H9 (cell line): Measurements from ENCODE around the gene LRP1B. TPM values are rescaled to one million over a fixed set of nuclear protein-coding genes. Genes with fewer than 3 reads are reported as not detected.

Experiments
- DNase-seq: peaks from one replicate; pipeline ENCODE4 v3.0.0-alpha.2; 2017
- H2AFZ ChIP-seq: one replicate; pipeline ENCODE4 v1.6.1; 2013; ENCODE audit warnings: mild to moderate bottlenecking, low read length, control low read depth, moderate library complexity
- H2AK5ac ChIP-seq: 2 replicates; pipeline ENCODE4 v1.6.1; 2013; ENCODE audit warnings: low read length, control low read depth, mixed read lengths; ENCODE audit not compliant: insufficient read length
- H2BK120ac ChIP-seq: one replicate; pipeline ENCODE4 v1.6.1; 2013; ENCODE audit warnings: low read depth, mild to moderate bottlenecking, low read length, control low read depth, inconsistent platforms; ENCODE audit not compliant: poor library complexity, severe bottlenecking
- H2BK12ac ChIP-seq: 2 replicates; pipeline ENCODE4 v1.6.1; 2013; ENCODE audit warnings: low read length, control low read depth, mixed read lengths, low read depth; ENCODE audit not compliant: insufficient read length
- H2BK15ac ChIP-seq: 2 replicates; pipeline ENCODE4 v1.6.1; 2013; ENCODE audit warnings: low read depth, low read length, control low read depth
- H2BK20ac ChIP-seq: one replicate; pipeline ENCODE4 v1.6.1; 2013; ENCODE audit warnings: low read depth, mild to moderate bottlenecking, low read length, control low read depth, inconsistent platforms; ENCODE audit not compliant: poor library complexity, severe bottlenecking
- H2BK5ac ChIP-seq: 2 replicates; pipeline ENCODE4 v1.6.1; 2013; ENCODE audit warnings: low read length, control low read depth, mixed read lengths; ENCODE audit not compliant: insufficient read length
- H3K14ac ChIP-seq: 2 replicates; pipeline ENCODE4 v1.6.1; 2013; ENCODE audit warnings: low read length, control low read depth; ENCODE audit not compliant: insufficient read depth
- H3K18ac ChIP-seq: 2 replicates; pipeline ENCODE4 v1.6.1; 2013; ENCODE audit warnings: low read depth, mild to moderate bottlenecking, mixed read lengths, low read length, control low read depth; ENCODE audit not compliant: insufficient read length
- H3K23ac ChIP-seq: 2 replicates; pipeline ENCODE4 v1.6.1; 2013; ENCODE audit warnings: low read length, control low read depth, mixed read lengths, low read depth; ENCODE audit not compliant: insufficient read length
- H3K23me2 ChIP-seq: 2 replicates; pipeline ENCODE4 v1.6.1; 2013; ENCODE audit warnings: low read depth, mild to moderate bottlenecking, mixed read lengths, low read length, control low read depth; ENCODE audit not compliant: insufficient read length, poor library complexity, severe bottlenecking
- H3K27ac ChIP-seq: 2 replicates; pipeline ENCODE4 v1.5.1; 2013; ENCODE audit warnings: low read length, control low read depth, mixed read lengths, low read depth; ENCODE audit not compliant: insufficient read length
- H3K27me3 ChIP-seq: 2 replicates; pipeline ENCODE4 v1.6.1; 2013; ENCODE audit warnings: low read length, control low read depth, inconsistent platforms; ENCODE audit not compliant: insufficient read depth
- H3K4ac ChIP-seq: 2 replicates; pipeline ENCODE4 v1.6.1; 2013; ENCODE audit warnings: low read depth, mild to moderate bottlenecking, control low read depth, inconsistent platforms, low read length, moderate library complexity
- H3K4me1 ChIP-seq: 2 replicates; pipeline ENCODE4 v1.6.1; 2013; ENCODE audit warnings: low read length, control low read depth, inconsistent platforms; ENCODE audit not compliant: insufficient read depth
- H3K4me2 ChIP-seq: 2 replicates; pipeline ENCODE4 v1.6.1; 2013; ENCODE audit warnings: low read length, control low read depth, mixed read lengths; ENCODE audit not compliant: insufficient read length, insufficient read depth
- H3K56ac ChIP-seq: 2 replicates; pipeline ENCODE4 v1.6.1; 2013; ENCODE audit warnings: low read depth, mild to moderate bottlenecking, mixed read lengths, low read length, control low read depth; ENCODE audit not compliant: insufficient read length
- H3K79me1 ChIP-seq: 2 replicates; pipeline ENCODE4 v1.6.1; 2013; ENCODE audit warnings: low read depth, mild to moderate bottlenecking, moderate library complexity, low read length, control low read depth, inconsistent platforms; ENCODE audit not compliant: insufficient read depth, poor library complexity, severe bottlenecking
- H3K79me2 ChIP-seq: 2 replicates; pipeline ENCODE4 v1.6.1; 2013; ENCODE audit warnings: low read length, control low read depth, inconsistent platforms; ENCODE audit not compliant: insufficient read depth
- H3K9ac ChIP-seq: 2 replicates; pipeline ENCODE4 v1.6.1; 2013; ENCODE audit warnings: low read length, control low read depth, mixed read lengths; ENCODE audit not compliant: insufficient read length; ENCODE audit errors: extremely low read depth
- H3K9me3 ChIP-seq: one replicate; pipeline ENCODE4 v1.6.1; 2013; ENCODE audit warnings: low read depth, low read length, inconsistent platforms; ENCODE audit not compliant: control insufficient read depth
- H3T11ph ChIP-seq: one replicate; pipeline ENCODE4 v1.6.1; 2013; ENCODE audit warnings: mild to moderate bottlenecking, low read length, control low read depth, inconsistent platforms
- H4K20me1 ChIP-seq: one replicate; pipeline ENCODE4 v1.6.1; 2013; ENCODE audit not compliant: control insufficient read depth, insufficient read length, insufficient read depth
- H4K5ac ChIP-seq: 2 replicates; pipeline ENCODE4 v1.6.1; 2013; ENCODE audit warnings: low read depth, mild to moderate bottlenecking, mixed read lengths, low read length, control low read depth; ENCODE audit not compliant: insufficient read length
- H4K8ac ChIP-seq: replicated peaks from 2 replicates; pipeline ENCODE4 v1.6.1; 2013; ENCODE audit warnings: low read length, control low read depth, mixed read lengths, low read depth; ENCODE audit not compliant: insufficient read length
- H4K91ac ChIP-seq: 2 replicates; pipeline ENCODE4 v1.6.1; 2013; ENCODE audit warnings: low read depth, mild to moderate bottlenecking, moderate library complexity, mixed read lengths, low read length, control low read depth; ENCODE audit not compliant: insufficient read length
- H3K27ac Mint-ChIP-seq, 3 experiments: 2 replicates in 2 of 3; 3 replicates in 1 of 3; pipeline ENCODE4 v1.8.0; 2020 to 2021; ENCODE audit warnings: mixed read lengths in 3 of 3, mild to moderate bottlenecking in 1 of 3, moderate library complexity in 1 of 3
- H3K27me3 Mint-ChIP-seq: 2 replicates; pipeline ENCODE4 v1.8.0; 2021; ENCODE audit warnings: low read depth, mild to moderate bottlenecking, moderate library complexity, mixed read lengths
- H3K36me3 Mint-ChIP-seq, 3 experiments: 2 replicates in 2 of 3; 3 replicates in 1 of 3; pipeline ENCODE4 v1.8.0; 2020 to 2021; ENCODE audit warnings: low read depth in 3 of 3, mixed read lengths in 3 of 3; ENCODE audit not compliant: insufficient read depth in 1 of 3
- H3K4me1 Mint-ChIP-seq, 2 experiments: 2 replicates each; pipeline ENCODE4 v1.8.0; 2020; ENCODE audit warnings: mixed read lengths in 2 of 2
- H3K4me3 Mint-ChIP-seq, 2 experiments: 2 replicates in 1 of 2; 3 replicates in 1 of 2; pipeline ENCODE4 v1.8.0; 2020 to 2021; ENCODE audit warnings: mild to moderate bottlenecking in 2 of 2, mixed read lengths in 2 of 2, moderate library complexity in 1 of 2
- H3K9me3 Mint-ChIP-seq, 2 experiments: 2 replicates in 1 of 2; 3 replicates in 1 of 2; pipeline ENCODE4 v1.8.0; 2020; ENCODE audit warnings: mild to moderate bottlenecking in 2 of 2, mixed read lengths in 2 of 2, moderate library complexity in 1 of 2
- CTCF ChIP-seq: fragments of 200-600 bp; sonication (generic); conservative IDR thresholded peaks from 3 replicates; pipeline ENCODE4 v1.8.0; 2021; ENCODE audit warnings: antibody characterized with exemption, mild to moderate bottlenecking
- WGBS: extraction: QIAGEN DNeasy Blood & Tissue Kit; methylation state at CpG from one replicate; pipeline ENCODE4 v1.1.7; 2013; ENCODE audit warnings: missing lambda C conversion rate, low lambda C conversion rate, mixed read lengths; ENCODE audit not compliant: insufficient read length; ENCODE audit errors: extremely low coverage; 5-methylcytosine and 5-hydroxymethylcytosine counted together
- total RNA-seq: library from RNA; stranded (reverse); gene quantifications from 2 replicates; pipeline ENCODE4 v1.2.1, GENCODE V29; 2021

Gene LRP1B
- total RNA-seq, 1 experiment from 2014 or later = not detected

- no peak overlapping the region for H3K4me3 Mint-ChIP-seq
- no CpG with 5 or more reads among the region's 2 CpGs for WGBS
These were observed 1842.6 kb downstream of the LRP1B start for GRCh38 chr2:140288213-140288612.

More at GRCh38 chr2:140288213-140288612, 1842.6 kb downstream of the LRP1B start:
- Histone ChIP-seq H4K8ac (no peak overlapping the region), H3K18ac (no peak overlapping the region), H3K23me2 (no peaks in the 10 kb centered on the region), H3K27ac (no peak overlapping the region), H4K20me1 (no peaks in the 10 kb centered on the region), H4K91ac (no peak overlapping the region), H3K79me1 (no peaks in the 10 kb centered on the region), H3T11ph (no peak overlapping the region), H3K14ac (no peak overlapping the region), H3K4me2 (no peak overlapping the region), H2BK5ac (no peak overlapping the region), H2BK15ac (no peak overlapping the region), H3K9ac (no peak overlapping the region), H3K23ac (no peak overlapping the region), H3K27me3 (no peaks in the 10 kb centered on the region), H3K56ac (no peak overlapping the region), H3K79me2 (no peaks in the 10 kb centered on the region), H3K4me1 (no peaks in the 10 kb centered on the region), H3K4ac (no peak overlapping the region), H2BK12ac (no peak overlapping the region), H3K9me3 (no peaks in the 10 kb centered on the region), H2BK20ac (no peak overlapping the region), H2BK120ac (no peak overlapping the region), H2AFZ (no peak overlapping the region), H4K5ac (no peak overlapping the region), H2AK5ac (no peak overlapping the region)
- no peak for DNase-seq
- Mint-ChIP-seq H3K27me3 (no peaks in the 10 kb centered on the region), H3K36me3 (no peaks in the 10 kb centered on the region), H3K4me1 (no peaks in the 10 kb centered on the region), H3K27ac (no peak overlapping the region), H3K9me3 (no peaks in the 10 kb centered on the region)
- no peak for TF ChIP-seq CTCF
